DMS 273 (cell line): ENCODE data around the gene SCAF1.
A peak's percentile ranks its signal among the peaks of the same experiment; 100 is the strongest.

Experiments used
- DNase-seq: peaks from one replicate; lab custom pipeline; 2025; ENCODE audit not compliant: unreplicated experiment; lab: John Stamatoyannopoulos, UW

The SCAF1 gene

GRCh38 chr19:49684983-49685553 lies 43.1 kb downstream of the SCAF1 start:
- no peak for DNase-seq

GRCh38 chr19:49685845-49686332 lies 43.9 kb downstream of the SCAF1 start:
- no peak for DNase-seq

GRCh38 chr19:49686503-49687088 lies 44.6 kb downstream of the SCAF1 start:
- no peak for DNase-seq

GRCh38 chr19:49687150-49687549 lies 45.1 kb downstream of the SCAF1 start:
- no peak for DNase-seq

GRCh38 chr19:49687566-49688316 lies 45.7 kb downstream of the SCAF1 start:
- peak; percentile 58 for DNase-seq

GRCh38 chr19:49688531-49689132 lies 46.6 kb downstream of the SCAF1 start:
- peak; percentile 46 for DNase-seq

- DNase-seq, result peak; percentile 73
Measured at GRCh38 chr19:49689133-49690078, 47.4 kb downstream of the SCAF1 start, which contains the start of gene ADM5. Gene ADM5 (plus strand): TSS chr19:49689594. CDS start chr19:49689838, 244 bp downstream.

- DNase-seq, result peak; percentile 74
Measured at GRCh38 chr19:49690079-49690655, 48.2 kb downstream of the SCAF1 start.

GRCh38 chr19:49690656-49691242 lies 48.7 kb downstream of the SCAF1 start, which contains the start of gene CPT1C:
Gene CPT1C (plus strand): TSS chr19:49691116. CDS start chr19:49692253, 1,137 bp downstream.
- DNase-seq, result peak; percentile 93

- peak; percentile 84 for DNase-seq
Measured at GRCh38 chr19:49691243-49692146, 49.5 kb downstream of the SCAF1 start.

- no peak for DNase-seq
Measured at GRCh38 chr19:49692147-49692506, 50.1 kb downstream of the SCAF1 start.

- no peak for DNase-seq
Measured at GRCh38 chr19:49696115-49696514, 54.1 kb downstream of the SCAF1 start.

GRCh38 chr19:49696865-49697264 lies 54.9 kb downstream of the SCAF1 start:
- DNase-seq, result no peak

- no peak for DNase-seq
Measured at GRCh38 chr19:49699364-49699763, 57.4 kb downstream of the SCAF1 start.

- no peak for DNase-seq
Measured at GRCh38 chr19:49700563-49700962, 58.6 kb downstream of the SCAF1 start.

- DNase-seq, result no peak
Measured at GRCh38 chr19:49701271-49701786, 59.3 kb downstream of the SCAF1 start.

GRCh38 chr19:49704888-49705642 lies 63.1 kb downstream of the SCAF1 start:
- DNase-seq, result no peak

- DNase-seq, result no peak
Measured at GRCh38 chr19:49705919-49706318, 63.9 kb downstream of the SCAF1 start.
